ENCODE results near the gene NFE2L2.

- no peak for TF ChIP-seq POLR2A (IDR thresholded peaks at IDR 0.05)
- TF ChIP-seq POLR2AphosphoS5 (IDR thresholded peaks at IDR 0.05) = no peak
Measured at GRCh38 chr2:177232098-177232704, 32.3 kb downstream of the NFE2L2 start.
